H1 (cell line): ENCODE data around the gene NEBL. TPM values are rescaled to one million over a fixed set of nuclear protein-coding genes. Genes with fewer than 3 reads are reported as not detected.

ENCODE experiments used
- CTCF ChIA-PET: fragments of 300-600 bp; sonication (Branson Sonifier 250); formaldehyde crosslinking; loops from one replicate; lab custom pipeline; 2021; ENCODE audit not compliant: partially characterized antibody; lab: Charles Lee
- POLR2A ChIA-PET: fragments of 300-600 bp; sonication (Branson Sonifier 250); formaldehyde crosslinking; loops from one replicate; lab custom pipeline; 2021; ENCODE audit warnings: inconsistent platforms; ENCODE audit not compliant: partially characterized antibody; lab: Charles Lee
- DNase-seq, 2 experiments: peaks; one replicate each; pipeline versions ENCODE4 v3.0.0 to v3.0.0-alpha.2; 2010 to 2022; ENCODE audit warnings: low spot score in 2 of 2, low read depth in 1 of 2, mixed read lengths in 1 of 2
- FAIRE-seq: peaks from 2 replicates; lab custom pipeline; 2011; peaks lifted over from hg19 to GRCh38; lab: Jason Lieb, UNC
- H2AFZ ChIP-seq: 2 replicates; pipeline ENCODE4 v1.8.1; 2012; ENCODE audit warnings: low read length, inconsistent platforms
- H2AK5ac ChIP-seq: 2 replicates; pipeline ENCODE4 v1.6.1; 2013; ENCODE audit warnings: low read depth, low read length
- H2BK120ac ChIP-seq: replicated peaks from 2 replicates; pipeline ENCODE3; 2013; ENCODE audit warnings: low read depth, low read length, inconsistent platforms
- H2BK12ac ChIP-seq: 2 replicates; pipeline ENCODE4 v1.6.1; 2013; ENCODE audit warnings: low read depth, low read length
- H2BK15ac ChIP-seq: 2 replicates; pipeline ENCODE4 v1.6.1; 2013; ENCODE audit warnings: low read length
- H2BK20ac ChIP-seq: 2 replicates; pipeline ENCODE4 v1.6.1; 2013; ENCODE audit warnings: low read length
- H2BK5ac ChIP-seq: 2 replicates; pipeline ENCODE4 v1.6.1; 2013; ENCODE audit warnings: low read depth, low read length
- H3K14ac ChIP-seq: 2 replicates; pipeline ENCODE4 v1.6.1; 2013; ENCODE audit warnings: inconsistent platforms; ENCODE audit not compliant: insufficient read length
- H3K18ac ChIP-seq: 2 replicates; pipeline ENCODE4 v1.6.1; 2013; ENCODE audit warnings: low read length; ENCODE audit errors: extremely low read depth
- H3K23ac ChIP-seq: 2 replicates; pipeline ENCODE4 v1.6.1; 2013; ENCODE audit warnings: inconsistent platforms; ENCODE audit not compliant: insufficient read length
- H3K23me2 ChIP-seq: 2 replicates; pipeline ENCODE4 v1.6.1; 2013; ENCODE audit warnings: low read depth, low read length
- H3K27ac ChIP-seq: 2 replicates; pipeline ENCODE4 v1.6.1; 2011; ENCODE audit warnings: low read depth, low read length, inconsistent platforms
- H3K27me3 ChIP-seq, 4 experiments: replicated peaks in 1 of 4; 1 replicate in 1 of 4; 2 replicates in 3 of 4; pipeline versions ENCODE4 v1.6.1 to v1.8.1; 2011 to 2013; ENCODE audit warnings: low read length in 3 of 4, mild to moderate bottlenecking in 3 of 4, inconsistent platforms in 2 of 4, mixed read lengths in 2 of 4, moderate library complexity in 1 of 4; ENCODE audit not compliant: control insufficient read depth in 3 of 4, insufficient read depth in 3 of 4; ENCODE audit errors: extremely low read depth in 1 of 4
- H3K36me3 ChIP-seq, 4 experiments: 2 replicates each; pipeline versions ENCODE4 v1.6.1 to v1.8.1; 2011 to 2013; ENCODE audit warnings: mild to moderate bottlenecking in 4 of 4, low read length in 3 of 4, moderate library complexity in 2 of 4, control low read depth in 1 of 4, inconsistent platforms in 1 of 4; ENCODE audit not compliant: insufficient read depth in 4 of 4, control insufficient read depth in 2 of 4
- H3K4ac ChIP-seq: replicated peaks from 2 replicates; pipeline ENCODE3; 2013; ENCODE audit warnings: low read length, low read depth, mixed read lengths, inconsistent platforms; ENCODE audit not compliant: insufficient read length
- H3K4me1 ChIP-seq, 4 experiments: replicated peaks in 1 of 4; 1 replicate in 1 of 4; 2 replicates in 3 of 4; pipeline versions ENCODE4 v1.6.1 to v1.8.1; 2011 to 2013; ENCODE audit warnings: low read length in 3 of 4, inconsistent platforms in 2 of 4, mixed read lengths in 1 of 4; ENCODE audit not compliant: insufficient read depth in 4 of 4, control insufficient read depth in 3 of 4
- H3K4me2 ChIP-seq, 2 experiments: 2 replicates each; pipeline versions ENCODE4 v1.6.1 to v1.8.1; 2011 to 2013; ENCODE audit warnings: low read depth in 2 of 2, low read length in 2 of 2, control low read depth in 1 of 2, inconsistent platforms in 1 of 2, mild to moderate bottlenecking in 1 of 2; ENCODE audit not compliant: insufficient read depth in 1 of 2
- H3K4me3 ChIP-seq, 4 experiments: fragments of 200-600, 300-600 bp in 1 of 4; sonication (generic), shearing (Covaris generic), sonication (Bioruptor Twin) in 1 of 4; 2 replicates each; pipeline versions ENCODE4 v1.5.1 to v1.8.1; 2011 to 2016; ENCODE audit warnings: low read length in 4 of 4, low read depth in 3 of 4, control low read depth in 2 of 4, inconsistent platforms in 2 of 4, mild to moderate bottlenecking in 2 of 4, mixed read lengths in 1 of 4, moderate library complexity in 1 of 4; ENCODE audit not compliant: insufficient read depth in 2 of 4; ENCODE audit errors: extremely low read depth in 1 of 4
- H3K56ac ChIP-seq: replicated peaks from 2 replicates; pipeline ENCODE3; 2013; ENCODE audit warnings: low read depth, mild to moderate bottlenecking, mixed read lengths, low read length, inconsistent platforms; ENCODE audit not compliant: insufficient read length
- H3K79me1 ChIP-seq: 2 replicates; pipeline ENCODE4 v1.6.1; 2013; ENCODE audit warnings: low read depth, low read length, control low read depth
- H3K79me2 ChIP-seq, 2 experiments: 2 replicates each; pipeline versions ENCODE4 v1.6.1 to v1.8.1; 2012 to 2013; ENCODE audit warnings: low read length in 2 of 2, mild to moderate bottlenecking in 2 of 2, inconsistent platforms in 1 of 2; ENCODE audit not compliant: insufficient read depth in 2 of 2, control insufficient read depth in 1 of 2
- H3K9ac ChIP-seq, 4 experiments: replicated peaks in 1 of 4; 1 replicate in 1 of 4; 2 replicates in 3 of 4; pipeline versions ENCODE4 v1.6.1 to v1.8.1; 2011 to 2013; ENCODE audit warnings: low read depth in 3 of 4, low read length in 3 of 4, control low read depth in 2 of 4, mild to moderate bottlenecking in 2 of 4, moderate library complexity in 2 of 4, inconsistent platforms in 1 of 4; ENCODE audit errors: extremely low read depth in 1 of 4
- H3K9me3 ChIP-seq, 2 experiments: 2 replicates each; pipeline versions ENCODE4 v1.6.1 to v1.8.1; 2012 to 2013; ENCODE audit warnings: mild to moderate bottlenecking in 2 of 2, moderate library complexity in 2 of 2, control low read depth in 1 of 2, inconsistent platforms in 1 of 2, low read depth in 1 of 2, low read length in 1 of 2, mixed read lengths in 1 of 2; ENCODE audit not compliant: insufficient read depth in 2 of 2
- H4K20me1 ChIP-seq, 2 experiments: replicated peaks in 1 of 2; 2 replicates each; pipeline versions ENCODE3 to v1.8.1; 2011 to 2013; ENCODE audit warnings: inconsistent platforms in 2 of 2, low read length in 2 of 2, mild to moderate bottlenecking in 1 of 2; ENCODE audit not compliant: insufficient read depth in 2 of 2, control insufficient read depth in 1 of 2
- H4K5ac ChIP-seq: 2 replicates; pipeline ENCODE4 v1.6.1; 2013; ENCODE audit warnings: low read length, low read depth, mixed read lengths, inconsistent platforms; ENCODE audit not compliant: insufficient read length
- H4K8ac ChIP-seq: 2 replicates; pipeline ENCODE4 v1.8.0; 2013; ENCODE audit warnings: mild to moderate bottlenecking, moderate library complexity, low read length, inconsistent platforms; ENCODE audit not compliant: insufficient read depth; ENCODE audit errors: extremely low read depth
- H4K91ac ChIP-seq: replicated peaks from 2 replicates; pipeline ENCODE3; 2013; ENCODE audit warnings: low read length, mixed read lengths, inconsistent platforms; ENCODE audit not compliant: insufficient read length
- CEBPB ChIP-seq: IDR thresholded peaks from 2 replicates; pipeline ENCODE4 v1.6.1; 2012; ENCODE audit warnings: low read depth, low read length
- E2F6 ChIP-seq: IDR thresholded peaks from 2 replicates; pipeline ENCODE4 v1.6.1; 2012; ENCODE audit warnings: inconsistent platforms
- FOSL1 ChIP-seq: IDR thresholded peaks from 2 replicates; pipeline ENCODE4 v1.6.1; 2011; ENCODE audit warnings: mild to moderate bottlenecking, low read depth, low read length, moderate library complexity; ENCODE audit not compliant: insufficient read depth
- HDAC6 ChIP-seq: IDR thresholded peaks from one replicate; pipeline ENCODE4 v1.7.1; 2012; ENCODE audit warnings: low read depth, mild to moderate bottlenecking, inconsistent platforms, low read length, moderate library complexity
- WGBS, 2 experiments: shearing (Covaris generic) in 1 of 2; methylation state at CpG; one replicate each; pipeline versions ENCODE4 v1.1.6 to v1.1.7; 2013 to 2015; ENCODE audit warnings: low lambda C conversion rate in 2 of 2, mixed read lengths in 2 of 2, inconsistent platforms in 1 of 2, low coverage in 1 of 2, missing lambda C conversion rate in 1 of 2; ENCODE audit not compliant: insufficient replicate concordance in 2 of 2, insufficient coverage in 1 of 2, insufficient read length in 1 of 2; ENCODE audit errors: extremely low coverage in 1 of 2, missing lambda C conversion rate in 1 of 2; 5-methylcytosine and 5-hydroxymethylcytosine counted together
- polyA plus RNA-seq, 7 experiments: library from polyadenylated mRNA; depleted of rRNA in 3 of 7; stranded (reverse) in 5 of 7; unstranded in 2 of 7; fragments of >200 nt in 5 of 7; fragments of 200-250 nt in 2 of 7; gene quantifications; 1 replicate in 5 of 7; 2 replicates in 1 of 7; 4 replicates in 1 of 7; pipeline versions ENCODE4 v1.2.1 to v1.2.3, GENCODE V29; 2011 to 2013; ENCODE audit warnings: missing spikeins in 2 of 7, mixed read lengths in 2 of 7
- total RNA-seq: library from RNA; stranded (reverse); fragmentation: NEBNext Ultra II Directional; extraction: Animal tissue kit (Norgen Biotek cat#: 25700); gene quantifications from 2 replicates; pipeline ENCODE4 v1.2.1, GENCODE V29; 2021

NEBL gene
- total and polyA plus RNA-seq, 2 of the 8 experiments (the other 6 are each of a cell fraction or from before 2014, with no cell fraction given): 7.5 to 10.5 TPM

DNA sequence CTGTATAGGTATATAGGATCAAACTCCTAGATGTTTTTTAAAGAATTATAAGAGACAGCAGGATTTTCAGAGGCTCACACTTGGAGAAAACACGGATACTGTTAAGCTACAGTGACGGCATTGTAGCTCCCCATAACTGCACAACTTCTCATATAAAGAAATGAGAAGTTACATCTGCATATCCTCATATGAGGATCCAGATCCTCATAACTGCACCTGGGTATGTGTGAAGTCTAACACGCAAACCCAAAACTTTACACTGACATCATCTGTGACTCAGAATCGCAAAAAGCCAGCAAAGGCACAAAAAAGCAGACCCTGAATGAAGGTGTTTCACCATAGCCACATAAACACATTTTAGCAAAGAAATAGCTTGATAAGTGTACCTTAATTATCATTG lies 34.1 kb downstream of the NEBL start:
- no peaks in the 10 kb centered on the region for H3K36me3 ChIP-seq
- no peak overlapping the region for H3K4me3 ChIP-seq
- no peaks in the 10 kb centered on the region for H3K79me2 ChIP-seq
- H2BK5ac ChIP-seq: no peak overlapping the region
- no peak for DNase-seq
- no peaks in the 10 kb centered on the region for H3K9me3 ChIP-seq
- no peak overlapping the region for H3K14ac ChIP-seq
- H3K4me1 ChIP-seq: no peaks in the 10 kb centered on the region; a peak in 1 of 7 replicates
- H3K56ac ChIP-seq: no peak overlapping the region
- no peak for FAIRE-seq
- no peak overlapping the region for H2BK15ac ChIP-seq
- H3K27ac ChIP-seq: no peak overlapping the region
- no peak overlapping the region for H3K18ac ChIP-seq
- no peak overlapping the region for H3K23ac ChIP-seq
- H3K4me2 ChIP-seq: no peak overlapping the region
- ChIA-PET CTCF (interaction anchor here (1.4 kb wide), 1 partner anchor 158 kb away, joined by 4 read pairs; no protein-coding TSS in a partner anchor), POLR2A (no interaction called here)
- no peak overlapping the region for H4K8ac ChIP-seq
- no peak overlapping the region for H3K9ac ChIP-seq
- no peak overlapping the region for H2AK5ac ChIP-seq
- H2BK20ac ChIP-seq: no peak overlapping the region
- no peak overlapping the region for H2AFZ ChIP-seq
- no peaks in the 10 kb centered on the region for H3K27me3 ChIP-seq
- no peak overlapping the region for H2BK120ac ChIP-seq
- no peak overlapping the region for H3K4ac ChIP-seq
- H3K79me1 ChIP-seq: no peaks in the 10 kb centered on the region
- no peak overlapping the region for H4K91ac ChIP-seq
- no peak overlapping the region for H4K5ac ChIP-seq
- WGBS, 2 experiments: 80% methylated on average over 4 of the region's 4 CpGs; no CpG with 5 or more reads in 1 of the 2 experiments
- no peaks in the 10 kb centered on the region for H4K20me1 ChIP-seq
- no peak overlapping the region for H2BK12ac ChIP-seq
- no peaks in the 10 kb centered on the region for H3K23me2 ChIP-seq
- TF ChIP-seq E2F6: no peak
- no peak for TF ChIP-seq HDAC6
- TF ChIP-seq CEBPB: no peak
- TF ChIP-seq FOSL1: no peak
